CD4-positive, alpha-beta T cell treated with Interleukin-15 for 4 hours (primary cell): ENCODE data around the gene PRKG1.
A peak's percentile ranks its signal among the peaks of the same experiment; 100 is the strongest.
"Not testable (repeated sequence)": the region's sequence is repeated elsewhere in the genome, so short reads cannot be mapped to it uniquely, and the experiment has no call there.

Source experiments
- DNase-seq: peaks from one replicate; pipeline ENCODE4 v3.0.0-alpha.2; 2020; ENCODE audit warnings: low spot score

PRKG1 gene

DNA sequence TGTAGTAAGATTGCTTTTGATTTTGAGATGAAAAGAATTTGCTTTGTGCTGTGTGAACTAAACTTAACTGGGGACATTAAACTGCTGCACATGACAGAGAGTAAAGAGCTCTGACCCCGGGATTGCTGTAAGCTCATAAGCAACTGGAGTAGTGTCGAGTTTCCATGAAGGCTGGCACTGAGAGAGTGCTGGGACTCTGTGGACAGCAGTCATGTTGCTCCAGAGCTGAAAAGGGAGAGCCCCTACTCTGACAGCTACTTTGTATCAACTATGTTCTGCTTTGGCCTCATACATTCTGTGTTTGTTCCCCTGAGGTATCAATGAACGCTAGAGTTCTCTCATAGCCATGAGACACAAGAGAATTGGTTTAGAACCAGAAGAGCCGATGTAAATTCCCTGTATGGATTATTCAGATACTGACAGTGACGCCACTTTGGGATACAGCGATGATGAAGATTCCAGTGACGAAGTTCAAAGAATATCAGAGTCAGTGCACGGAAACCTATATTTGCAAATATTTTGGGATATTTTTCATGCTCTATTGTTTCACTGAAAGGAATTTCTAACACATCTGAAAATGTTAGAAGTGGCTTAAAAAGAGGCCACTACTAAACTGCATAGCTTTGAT is 1053.9 kb downstream of the PRKG1 start:
- DNase-seq = no peak

DNA sequence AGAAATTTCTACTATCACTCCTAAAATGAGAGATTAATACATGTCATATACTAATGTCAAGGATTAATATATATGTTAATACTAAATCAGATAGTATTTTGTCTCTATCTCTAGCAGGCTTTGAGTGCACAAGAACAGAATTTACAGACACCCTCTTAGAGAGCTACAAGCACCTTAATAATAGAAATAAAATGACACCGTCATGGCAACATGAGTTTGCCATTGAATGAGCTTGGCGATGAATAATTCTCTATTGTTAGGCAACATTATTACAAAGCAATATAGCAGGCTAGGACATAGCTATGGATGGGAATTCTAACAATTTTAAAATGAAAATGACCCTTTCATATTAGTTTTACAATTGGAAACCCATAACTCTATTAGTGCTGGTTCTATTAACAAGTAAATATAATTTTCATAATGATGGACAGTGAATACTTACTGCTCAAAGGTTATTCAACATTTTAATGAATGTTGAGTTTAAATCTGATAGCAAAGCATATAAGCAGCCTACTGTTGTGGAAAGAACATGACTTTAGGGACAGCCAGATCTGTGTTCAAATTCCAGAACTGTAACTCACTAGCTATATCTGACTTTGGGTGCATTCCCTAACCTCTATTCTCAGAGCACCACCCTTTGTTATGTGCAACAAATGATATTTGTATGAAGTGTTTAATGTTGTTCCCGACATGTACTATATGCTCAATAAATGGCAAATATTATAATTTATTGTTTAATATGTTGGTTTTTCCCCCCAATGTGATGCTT is 1055.3 kb downstream of the PRKG1 start:
- no peak for DNase-seq

GRCh38 chr10:52135101-52135500 is 1060.8 kb downstream of the PRKG1 start:
- no peak for DNase-seq

GRCh38 chr10:52136921-52137320 is 1062.6 kb downstream of the PRKG1 start:
- DNase-seq = no peak

- no peak for DNase-seq
These were observed 1069.1 kb downstream of the PRKG1 start for GRCh38 chr10:52143338-52143737.

GRCh38 chr10:52145636-52146035 is 1071.3 kb downstream of the PRKG1 start:
- DNase-seq = no peak

GRCh38 chr10:52146766-52147165 is 1072.5 kb downstream of the PRKG1 start:
- DNase-seq = no peak

DNA sequence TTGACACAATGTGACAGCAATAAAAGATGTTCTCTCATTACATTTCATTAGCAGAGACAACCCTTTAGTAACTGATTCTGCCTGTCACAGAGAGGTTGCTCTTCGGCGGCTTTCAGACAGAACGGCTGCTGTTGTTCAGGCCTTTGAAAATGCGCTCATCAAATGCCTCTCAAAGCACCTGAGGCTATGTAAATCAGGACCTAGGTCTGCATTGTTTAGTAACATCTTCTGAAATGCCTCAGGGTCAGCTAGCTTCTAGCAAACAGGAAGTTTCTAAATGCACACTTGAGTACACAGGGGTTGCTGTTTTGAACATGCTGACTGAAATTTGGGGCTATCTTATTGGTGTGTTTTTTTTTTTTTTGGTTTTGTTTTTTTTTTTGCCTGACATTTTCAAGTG is 1096.5 kb downstream of the PRKG1 start:
- no peak for DNase-seq

DNA sequence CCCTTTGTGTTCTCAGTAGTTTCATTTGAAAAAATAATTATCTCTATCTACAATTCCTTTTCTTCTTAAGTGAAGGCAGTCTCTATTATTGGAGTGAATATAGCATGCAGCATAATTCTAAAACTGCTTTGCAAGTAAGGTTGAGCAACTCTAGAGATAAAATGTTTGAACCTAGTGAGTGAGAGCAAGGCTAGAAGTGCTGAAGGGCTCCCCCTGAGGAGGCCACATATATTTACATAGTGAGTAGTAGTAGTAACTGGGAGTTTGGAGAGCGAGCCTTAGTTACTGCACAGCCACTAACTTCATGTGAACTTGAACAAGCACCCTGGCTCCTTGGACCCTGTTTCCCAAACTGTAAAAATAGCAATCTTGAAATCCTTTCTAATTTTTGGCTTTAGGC is 1098.3 kb downstream of the PRKG1 start:
- DNase-seq = no peak

DNA sequence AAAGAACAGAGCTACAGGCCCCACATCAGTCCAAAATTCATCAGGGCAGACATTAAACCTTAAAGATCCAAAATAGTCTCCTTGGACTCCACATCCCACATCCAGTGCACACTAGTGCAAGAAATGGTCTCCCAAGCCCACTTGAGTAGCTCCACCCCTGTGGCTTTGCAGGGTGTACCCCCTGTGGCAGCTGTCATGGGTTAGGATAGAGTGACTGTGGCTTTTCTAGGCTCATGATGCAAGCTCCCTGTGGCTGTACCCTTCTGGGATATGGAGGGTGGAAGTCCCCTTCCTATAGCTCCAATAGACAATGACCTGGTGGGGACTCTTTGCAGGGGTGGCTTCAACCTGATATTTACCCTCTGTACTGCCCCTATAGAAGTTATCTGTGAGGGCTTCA is 1111.0 kb downstream of the PRKG1 start:
- DNase-seq = no peak

- DNase-seq = no peak
These were observed 1113.4 kb downstream of the PRKG1 start for GRCh38 chr10:52187521-52188258.

GRCh38 chr10:52191049-52191448 is 1116.8 kb downstream of the PRKG1 start:
- no peak for DNase-seq

GRCh38 chr10:52194191-52194590 is 1119.9 kb downstream of the PRKG1 start:
- DNase-seq = no peak

GRCh38 chr10:52194716-52195115 is 1120.4 kb downstream of the PRKG1 start:
- DNase-seq = no peak

DNA sequence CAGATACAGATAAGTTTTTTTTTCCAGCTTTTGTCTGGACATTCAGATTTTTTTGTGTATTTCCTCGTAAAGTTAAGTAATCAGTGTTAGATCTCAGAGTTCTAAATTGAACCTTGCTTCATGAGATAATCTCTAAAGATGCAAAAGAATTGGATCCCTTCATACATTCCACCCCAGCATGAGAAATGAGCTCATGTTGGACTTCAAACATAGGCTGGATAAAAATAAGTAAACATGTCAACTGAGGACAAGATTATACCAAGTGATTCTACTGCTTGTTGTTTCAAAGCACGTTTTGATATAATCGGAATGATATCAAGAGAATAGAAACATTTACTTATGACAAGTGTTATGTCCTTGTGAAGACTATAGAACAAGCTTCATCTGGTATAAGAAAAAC is 1122.8 kb downstream of the PRKG1 start:
- no peak for DNase-seq

DNA sequence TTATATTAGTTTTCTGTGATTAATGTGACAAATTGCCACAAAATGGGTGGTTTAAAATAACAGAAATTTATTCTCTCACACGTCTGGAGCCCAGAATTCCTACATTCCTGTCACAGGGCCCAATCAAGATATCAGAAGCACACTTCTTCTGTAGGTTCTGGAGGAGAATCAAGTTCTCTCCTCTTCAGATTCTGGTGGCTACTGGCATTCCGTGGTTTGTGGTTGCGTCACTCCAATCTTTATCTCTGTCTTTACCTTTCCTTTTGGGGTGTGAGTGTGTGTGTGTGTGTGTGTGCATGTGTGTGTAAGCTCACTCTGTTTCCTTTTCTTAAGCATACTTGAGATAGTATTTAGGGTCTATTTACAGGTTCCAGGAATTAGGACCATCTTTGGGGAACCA is 1124.3 kb downstream of the PRKG1 start:
- DNase-seq = no peak

GRCh38 chr10:52204906-52205305 is 1130.6 kb downstream of the PRKG1 start:
- not testable (repeated sequence) for DNase-seq

DNA sequence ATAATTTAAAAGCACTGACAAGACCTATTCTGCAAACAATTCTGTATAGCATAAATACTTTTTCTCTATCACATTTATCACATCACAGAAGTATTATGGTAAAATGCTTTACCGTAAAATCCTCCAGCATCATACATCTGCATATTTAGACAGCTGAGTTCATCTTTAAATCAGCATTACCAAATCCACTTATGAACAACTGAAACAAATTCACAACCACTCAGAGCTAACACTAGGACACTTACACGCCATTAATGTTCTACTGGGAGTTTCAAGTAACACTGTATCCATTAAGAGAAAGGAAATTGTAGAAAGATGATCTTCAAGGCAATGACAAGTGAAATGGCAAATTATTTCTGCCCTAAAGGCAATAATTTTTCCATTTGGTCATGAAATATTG is 1134.1 kb downstream of the PRKG1 start:
- no peak for DNase-seq

DNA sequence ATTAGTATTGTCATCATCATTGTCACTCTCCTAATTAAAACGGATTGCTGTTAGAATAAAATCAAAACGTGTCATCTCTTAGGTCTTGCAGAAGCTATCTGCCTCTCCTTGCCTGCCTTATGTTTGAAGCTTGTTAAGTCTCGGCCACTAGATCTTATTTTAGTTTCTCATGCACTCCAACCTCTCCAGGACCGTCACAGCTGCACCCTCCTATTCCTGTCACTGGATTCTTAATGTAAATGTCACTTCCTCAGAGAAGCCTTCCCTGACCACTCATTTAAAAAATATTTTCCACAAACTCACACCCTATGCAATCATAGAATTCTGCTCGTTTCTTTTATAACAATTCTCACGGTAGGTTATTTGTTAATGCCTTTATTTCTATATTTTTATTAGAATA is 1135.9 kb downstream of the PRKG1 start:
- no peak for DNase-seq

- DNase-seq = no peak
These were observed 1137.8 kb downstream of the PRKG1 start for GRCh38 chr10:52212062-52212461.

DNA sequence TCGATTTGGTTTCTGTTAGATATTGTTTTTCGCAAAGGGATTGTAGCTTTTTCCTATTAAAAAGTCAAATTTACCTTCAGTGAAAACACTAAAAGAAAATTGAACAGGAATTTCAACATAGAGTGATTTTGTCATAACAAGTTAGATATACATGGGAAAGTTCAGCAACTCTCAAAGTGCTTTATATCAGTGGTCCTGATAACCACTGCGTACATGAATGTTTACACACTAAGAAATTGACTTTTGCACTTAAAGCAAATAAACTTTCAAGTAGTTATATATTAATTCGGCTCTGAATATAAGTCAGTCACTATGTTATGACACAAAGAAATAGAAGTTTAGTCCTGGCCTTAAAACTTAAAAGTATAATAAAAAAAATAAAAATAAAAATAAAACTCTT is 1138.5 kb downstream of the PRKG1 start:
- no peak for DNase-seq

DNA sequence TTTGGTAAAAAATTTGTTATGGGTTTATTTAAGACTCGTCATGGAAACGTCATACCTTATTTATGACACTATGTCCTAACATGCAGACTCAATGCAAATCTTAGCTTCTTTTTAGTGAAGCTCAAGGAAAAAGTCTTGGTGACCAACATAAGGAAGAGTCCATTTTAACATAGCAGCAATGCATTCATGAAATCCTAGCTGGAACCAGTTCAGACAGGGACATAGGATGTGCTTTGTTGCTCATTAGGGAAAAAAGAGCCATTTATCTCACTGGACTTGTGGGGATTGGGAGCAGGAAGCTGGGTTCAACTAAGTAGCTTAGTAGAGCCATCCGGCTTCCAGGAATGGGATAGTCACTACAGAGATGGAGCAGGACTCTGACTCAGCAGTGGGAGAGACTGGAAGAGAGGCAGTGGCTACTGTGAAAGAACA is 1139.0 kb downstream of the PRKG1 start:
- DNase-seq = no peak

DNA sequence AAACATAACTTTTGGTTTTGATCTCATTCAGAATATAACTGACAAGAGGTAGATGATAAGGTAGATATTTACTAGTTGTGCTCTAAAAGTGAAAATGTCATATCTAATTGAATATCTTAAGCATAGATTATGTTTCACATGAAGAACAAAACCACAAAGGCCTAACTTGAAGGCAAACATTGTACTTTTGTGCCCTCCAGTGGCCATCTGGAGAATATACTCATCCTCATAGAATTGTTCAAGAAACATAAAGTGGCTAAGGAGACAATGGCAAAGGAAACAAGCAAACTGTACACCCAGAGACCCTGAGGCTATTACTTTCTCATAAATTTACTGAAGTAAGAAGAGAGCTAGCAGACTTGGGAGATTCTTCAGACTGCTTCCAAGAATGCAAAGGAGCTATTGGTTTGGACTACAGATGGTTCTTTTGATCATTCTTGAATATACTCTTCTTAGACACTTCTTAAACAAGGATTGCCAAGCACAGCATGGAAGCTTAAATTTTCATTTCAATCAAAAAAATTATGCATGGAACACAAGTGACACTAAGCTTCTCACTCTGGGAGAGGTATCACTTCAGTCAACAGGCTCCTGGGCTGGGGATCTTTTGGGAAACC is 1141.6 kb downstream of the PRKG1 start:
- DNase-seq = peak; percentile 50
